ENCODE results near the gene GABRR1.
"Not testable (repeated sequence)": the region's sequence is repeated elsewhere in the genome, so short reads cannot be mapped to it uniquely, and the experiment has no call there.

The GABRR1 gene

GRCh38 chr6:89217299-89217910, at the start of gene GABRR1:
GABRR1 (minus strand) TSS chr6:89217358; CDS start chr6:89217322, 36 bp downstream.
- DNase-seq, result peak; percentile 4

- DNase-seq, result no peak
These were observed 47.1 kb upstream of the GABRR1 start for GRCh38 chr6:89264296-89264695.

GRCh38 chr6:89260832-89261231, 43.7 kb upstream of the GABRR1 start:
- peak; percentile 5 for DNase-seq

- DNase-seq, result no peak
These were observed 43.2 kb upstream of the GABRR1 start for GRCh38 chr6:89260310-89260709.

- no peak for DNase-seq
These were observed 41.8 kb upstream of the GABRR1 start for GRCh38 chr6:89258912-89259311.

GRCh38 chr6:89257781-89258180, 40.6 kb upstream of the GABRR1 start:
- no peak for DNase-seq

GRCh38 chr6:89257346-89257745, 40.2 kb upstream of the GABRR1 start:
- no peak for DNase-seq

GRCh38 chr6:89255417-89255816, 38.3 kb upstream of the GABRR1 start:
- no peak for DNase-seq

- no peak for DNase-seq
These were observed 37.4 kb upstream of the GABRR1 start for GRCh38 chr6:89254569-89254968.

GRCh38 chr6:89252907-89253306, 35.7 kb upstream of the GABRR1 start:
- DNase-seq, result no peak

- no peak for DNase-seq
These were observed 34.8 kb upstream of the GABRR1 start for GRCh38 chr6:89251976-89252375.

- no peak for DNase-seq
These were observed 34.0 kb upstream of the GABRR1 start for GRCh38 chr6:89251170-89251569.

GRCh38 chr6:89250239-89250638, 33.1 kb upstream of the GABRR1 start:
- DNase-seq, result no peak

- no peak for DNase-seq
These were observed 27.3 kb upstream of the GABRR1 start for GRCh38 chr6:89244241-89244985.

- DNase-seq, result no peak
These were observed 26.1 kb upstream of the GABRR1 start for GRCh38 chr6:89243331-89243629.

- DNase-seq, result peak; percentile 28
These were observed 25.6 kb upstream of the GABRR1 start for GRCh38 chr6:89242574-89243330.

- DNase-seq, result no peak
These were observed 22.2 kb upstream of the GABRR1 start for GRCh38 chr6:89239338-89239737.

- DNase-seq, result no peak
These were observed 20.0 kb upstream of the GABRR1 start for GRCh38 chr6:89237158-89237557.

GRCh38 chr6:89233605-89234004, 16.4 kb upstream of the GABRR1 start:
- DNase-seq, result not testable (repeated sequence)

- DNase-seq, result no peak
These were observed 5.5 kb upstream of the GABRR1 start for GRCh38 chr6:89222712-89223039.

GRCh38 chr6:89221971-89222711, 5.0 kb upstream of the GABRR1 start:
- no peak for DNase-seq

GRCh38 chr6:89221129-89221528, 4.0 kb upstream of the GABRR1 start:
- no peak for DNase-seq

- DNase-seq, result no peak
These were observed 747 bp downstream of the GABRR1 start for GRCh38 chr6:89216411-89216810.

GRCh38 chr6:89215391-89215790, 1.8 kb downstream of the GABRR1 start:
- no peak for DNase-seq

Data from NCI-H2029 (cell line).